ENCODE measurements around the gene HRH3. TPM values are rescaled to one million over a fixed set of nuclear protein-coding genes. Genes with fewer than 3 reads are reported as not detected.

Gene HRH3
- total RNA-seq, 1 donor from 2014 or later: not detected

GRCh38 chr20:62174021-62174804 lies 45.9 kb downstream of the HRH3 start:
- no peaks in the 10 kb centered on the region for H3K9me3 Mint-ChIP-seq
- no peak overlapping the region for H3K27ac Mint-ChIP-seq
- DNase-seq (no peak), ATAC-seq (ENCODE audit: low read depth) (no peak)
- intact Hi-C loops (cut with micrococcal nuclease): no loop called here
- H3K4me1 Mint-ChIP-seq: no peaks in the 10 kb centered on the region
- TF ChIP-seq, protein P1, sequence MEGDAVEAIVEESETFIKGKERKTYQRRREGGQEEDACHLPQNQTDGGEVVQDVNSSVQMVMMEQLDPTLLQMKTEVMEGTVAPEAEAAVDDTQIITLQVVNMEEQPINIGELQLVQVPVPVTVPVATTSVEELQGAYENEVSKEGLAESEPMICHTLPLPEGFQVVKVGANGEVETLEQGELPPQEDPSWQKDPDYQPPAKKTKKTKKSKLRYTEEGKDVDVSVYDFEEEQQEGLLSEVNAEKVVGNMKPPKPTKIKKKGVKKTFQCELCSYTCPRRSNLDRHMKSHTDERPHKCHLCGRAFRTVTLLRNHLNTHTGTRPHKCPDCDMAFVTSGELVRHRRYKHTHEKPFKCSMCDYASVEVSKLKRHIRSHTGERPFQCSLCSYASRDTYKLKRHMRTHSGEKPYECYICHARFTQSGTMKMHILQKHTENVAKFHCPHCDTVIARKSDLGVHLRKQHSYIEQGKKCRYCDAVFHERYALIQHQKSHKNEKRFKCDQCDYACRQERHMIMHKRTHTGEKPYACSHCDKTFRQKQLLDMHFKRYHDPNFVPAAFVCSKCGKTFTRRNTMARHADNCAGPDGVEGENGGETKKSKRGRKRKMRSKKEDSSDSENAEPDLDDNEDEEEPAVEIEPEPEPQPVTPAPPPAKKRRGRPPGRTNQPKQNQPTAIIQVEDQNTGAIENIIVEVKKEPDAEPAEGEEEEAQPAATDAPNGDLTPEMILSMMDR (IDR thresholded peaks at IDR 0.05): no peak
- no peak overlapping the region for H3K4me3 Mint-ChIP-seq
- ChIA-PET CTCF (no interaction called here), POLR2A (no interaction called here)
- peaks cover 20% of the 10 kb centered on the region for H3K36me3 Mint-ChIP-seq (ENCODE audit: low read depth)
- no peaks in the 10 kb centered on the region for H3K27me3 Mint-ChIP-seq

DNA sequence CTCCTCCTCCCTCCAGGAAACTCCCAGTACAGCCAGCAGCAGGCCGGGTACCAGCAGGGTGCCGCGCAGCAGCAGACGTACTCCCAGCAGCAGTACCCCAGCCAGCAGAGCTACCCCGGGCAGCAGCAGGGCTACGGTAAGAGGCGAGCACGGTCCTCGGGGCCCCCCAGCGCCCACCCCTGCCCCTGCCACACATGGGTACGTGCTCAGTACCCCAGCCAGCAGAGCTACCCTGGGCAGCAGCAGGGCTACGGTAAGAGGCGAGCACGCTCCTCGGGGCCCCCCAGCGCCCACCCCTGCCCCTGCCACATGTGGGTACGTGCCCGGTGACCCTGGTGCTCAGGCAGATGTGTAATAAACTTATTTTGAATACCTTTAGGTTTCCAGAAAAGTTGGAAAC lies 47.4 kb downstream of the HRH3 start:
- no peaks in the 10 kb centered on the region for H3K4me1 Mint-ChIP-seq
- H3K36me3 Mint-ChIP-seq (ENCODE audit: low read depth): peaks cover 25% of the 10 kb centered on the region
- intact Hi-C loops (cut with micrococcal nuclease): no loop called here
- no peak for DNase-seq
- no peaks in the 10 kb centered on the region for H3K27me3 Mint-ChIP-seq
- no peak for ATAC-seq (ENCODE audit: low read depth)
- no peaks in the 10 kb centered on the region for H3K9me3 Mint-ChIP-seq
- no peak overlapping the region for H3K27ac Mint-ChIP-seq
- CTCF ChIA-PET: no interaction called here
- TF ChIP-seq, protein P1 (IDR thresholded peaks at IDR 0.05): no peak
- H3K4me3 Mint-ChIP-seq: no peak overlapping the region
- POLR2A ChIA-PET: interaction anchor here (0.7 kb wide), 1 partner anchor 131 kb away, joined by 4 read pairs; no protein-coding TSS in a partner anchor

GRCh38 chr20:62171245-62171644 lies 48.8 kb downstream of the HRH3 start:
- POLR2A ChIA-PET: no interaction called here
- intact Hi-C loops (cut with micrococcal nuclease): no loop called here
- Mint-ChIP-seq H3K36me3 (ENCODE audit: low read depth) (peaks cover 27% of the 10 kb centered on the region), H3K4me1 (no peaks in the 10 kb centered on the region), H3K4me3 (no peak overlapping the region), H3K27ac (no peak overlapping the region), H3K27me3 (no peaks in the 10 kb centered on the region), H3K9me3 (no peaks in the 10 kb centered on the region)
- TF ChIP-seq, protein P1 (IDR thresholded peaks at IDR 0.05): no peak
- ATAC-seq (ENCODE audit: low read depth): no peak
- CTCF ChIA-PET: no interaction called here
- no peak for DNase-seq

GRCh38 chr20:62170536-62170935 lies 49.5 kb downstream of the HRH3 start:
- CTCF ChIA-PET: no interaction called here

GRCh38 chr20:62168890-62169435 lies 51.1 kb downstream of the HRH3 start:
- H3K27ac Mint-ChIP-seq: no peak overlapping the region
- intact Hi-C loops (cut with micrococcal nuclease): no loop called here
- ChIA-PET POLR2A (no interaction called here), CTCF (no interaction called here)
- no peaks in the 10 kb centered on the region for H3K4me1 Mint-ChIP-seq
- DNase-seq (no peak), ATAC-seq (ENCODE audit: low read depth) (no peak)
- H3K4me3 Mint-ChIP-seq: no peak overlapping the region
- H3K9me3 Mint-ChIP-seq: no peaks in the 10 kb centered on the region
- TF ChIP-seq, protein P1 (IDR thresholded peaks at IDR 0.05): no peak
- no peaks in the 10 kb centered on the region for H3K27me3 Mint-ChIP-seq
- peaks cover 31% of the 10 kb centered on the region for H3K36me3 Mint-ChIP-seq (ENCODE audit: low read depth)

More at GRCh38 chr20:62170536-62170935, 49.5 kb downstream of the HRH3 start:
- DNase-seq (no peak), ATAC-seq (ENCODE audit: low read depth) (no peak)
- POLR2A ChIA-PET: no interaction called here
- TF ChIP-seq, protein P1 (IDR thresholded peaks at IDR 0.05): no peak
- intact Hi-C loops (cut with micrococcal nuclease): no loop called here
- Mint-ChIP-seq H3K27ac (no peak overlapping the region), H3K4me1 (no peaks in the 10 kb centered on the region), H3K4me3 (no peak overlapping the region), H3K36me3 (ENCODE audit: low read depth) (peaks cover 32% of the 10 kb centered on the region), H3K27me3 (no peaks in the 10 kb centered on the region), H3K9me3 (no peaks in the 10 kb centered on the region)

Measured in activated B cell treated with CpG ODN at 0.5 μM for 24 hours (primary cell).